MCF 10A (cell line): ENCODE measurements around the gene TFIP11. TPM values are rescaled to one million over a fixed set of nuclear protein-coding genes. Genes with fewer than 3 reads are reported as not detected.

Experiments
- BruUV-seq: library from RNA; stranded (reverse); fragments of 400-500 nt; replicated peaks from 2 replicates; lab custom pipeline; 2021; lab: Mats Ljungman, UMichigan
- CTCF ChIA-PET: fragments of 300-600 bp; sonication (Branson Sonifier 250); formaldehyde crosslinking; extraction: SDS; loops from one replicate; lab custom pipeline; 2021; ENCODE audit warnings: antibody characterized with exemption, inconsistent platforms; lab: Yijun Ruan, JAX
- POLR2A ChIA-PET: fragments of 300-600, 350-650 bp; sonication (Branson Sonifier 250); formaldehyde crosslinking; extraction: SDS; loops from one replicate; lab custom pipeline; 2020; ENCODE audit warnings: antibody characterized with exemption, inconsistent platforms; lab: Yijun Ruan, JAX
- DNase-seq: peaks from one replicate; pipeline ENCODE4 v3.0.0-alpha.2; 2018; ENCODE audit not compliant: unreplicated experiment
- H3K27ac Mint-ChIP-seq: one replicate; pipeline ENCODE4 v1.8.0; 2022; ENCODE audit warnings: mild to moderate bottlenecking, low read depth, mixed read lengths; ENCODE audit not compliant: unreplicated experiment
- H3K27me3 Mint-ChIP-seq: one replicate; pipeline ENCODE4 v1.8.0; 2022; ENCODE audit warnings: mixed read lengths; ENCODE audit not compliant: insufficient read depth, unreplicated experiment
- H3K36me3 Mint-ChIP-seq: one replicate; pipeline ENCODE4 v1.8.0; 2022; ENCODE audit warnings: mild to moderate bottlenecking, moderate library complexity, mixed read lengths; ENCODE audit not compliant: insufficient read depth, unreplicated experiment
- H3K4me1 Mint-ChIP-seq: one replicate; pipeline ENCODE4 v1.8.0; 2022; ENCODE audit warnings: mixed read lengths; ENCODE audit not compliant: insufficient read depth, unreplicated experiment
- H3K4me3 Mint-ChIP-seq: one replicate; pipeline ENCODE4 v1.8.0; 2022; ENCODE audit warnings: mild to moderate bottlenecking, moderate library complexity, mixed read lengths; ENCODE audit not compliant: unreplicated experiment
- H3K9me3 Mint-ChIP-seq: one replicate; pipeline ENCODE4 v1.8.0; 2022; ENCODE audit warnings: mixed read lengths; ENCODE audit not compliant: unreplicated experiment
- CTCF ChIP-seq: fragments of 200-600 bp; IDR thresholded peaks from one replicate; pipeline ENCODE4 v1.8.0; 2022; ENCODE audit warnings: antibody characterized with exemption, mild to moderate bottlenecking; ENCODE audit not compliant: unreplicated experiment
- intact Hi-C: fragments of 100-400 bp; cut with micrococcal nuclease; formaldehyde crosslinking; loops from 2 replicates; pipeline ENCODE4 v1.14.1; 2022
- total RNA-seq: library from RNA; stranded (reverse); gene quantifications from 2 replicates; pipeline ENCODE4 v1.2.3, GENCODE V29; 2022

Gene TFIP11
- total RNA-seq, 1 experiment from 2014 or later, result 41.0 TPM

- peaks cover 16% of the 10 kb centered on the region for H3K4me1 Mint-ChIP-seq
- TF ChIP-seq CTCF, result no peak
- intact Hi-C loops, result loop anchor here (5.0 kb wide), 1 partner anchor 78 kb away; the partner anchor contains the start of gene TPST2
- POLR2A ChIA-PET, result interaction anchor here (0.8 to 3.9 kb wide), 3 partner anchors 16 to 129 kb away, joined by 3 to 58 read pairs (median 4); partner anchors contain the start of genes HPS4 and SRRD
- H3K36me3 Mint-ChIP-seq, result peaks cover 16% of the 10 kb centered on the region
- no peaks in the 10 kb centered on the region for H3K27me3 Mint-ChIP-seq
- CTCF ChIA-PET, result interaction anchor here (0.6 to 0.9 kb wide), 3 partner anchors 11 to 1374 kb away, joined by 3 read pairs; no protein-coding TSS in a partner anchor
- no peaks in the 10 kb centered on the region for H3K9me3 Mint-ChIP-seq
- no TSS peak for BruUV-seq
- peak overlapping the region; percentile 100 for H3K4me3 Mint-ChIP-seq
- DNase-seq, result no peak
- H3K27ac Mint-ChIP-seq, result peak overlapping the region; percentile 99
Measured at GRCh38 chr22:26514419-26515161, 2.3 kb upstream of the TFIP11 start.

DNA sequence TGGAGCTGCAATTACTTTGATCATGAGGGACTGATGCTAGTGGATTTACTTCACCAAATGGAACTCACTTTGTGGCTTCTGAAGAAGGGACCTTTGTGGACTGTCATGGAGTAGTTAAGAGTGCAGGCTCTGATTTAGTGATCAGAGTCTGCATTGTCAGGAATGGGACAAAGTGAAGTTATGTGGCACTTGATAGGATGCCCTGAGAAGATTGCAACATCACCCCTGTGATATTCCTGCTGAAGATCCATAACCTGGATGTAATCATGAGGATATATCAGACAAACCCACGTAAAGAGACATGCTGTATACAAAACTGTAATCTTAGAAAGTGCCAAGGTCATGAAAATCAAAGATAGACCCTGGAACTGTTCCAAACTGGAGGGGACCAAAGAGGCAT, 1.6 kb upstream of the TFIP11 start:
- POLR2A ChIA-PET, result interaction anchor here (1.4 to 3.9 kb wide), 5 partner anchors 10 to 159 kb away, joined by 4 to 58 read pairs (median 12); partner anchors contain the start of genes HPS4 and SRRD
- CTCF ChIA-PET, result interaction anchor here (0.6 to 1.0 kb wide), 2 partner anchors 14 to 65 kb away, joined by 3 read pairs; no protein-coding TSS in a partner anchor
- H3K4me3 Mint-ChIP-seq, result peak overlapping the region; percentile 100
- H3K36me3 Mint-ChIP-seq, result peaks cover 23% of the 10 kb centered on the region
- no peaks in the 10 kb centered on the region for H3K9me3 Mint-ChIP-seq
- intact Hi-C loops, result loop anchor here (5.0 kb wide), 1 partner anchor 78 kb away; the partner anchor contains the start of gene TPST2
- H3K27ac Mint-ChIP-seq, result peak overlapping the region; percentile 99
- peaks cover 16% of the 10 kb centered on the region for H3K4me1 Mint-ChIP-seq
- no peak for TF ChIP-seq CTCF
- no peak for DNase-seq
- BruUV-seq, result no TSS peak
- H3K27me3 Mint-ChIP-seq, result no peaks in the 10 kb centered on the region

GRCh38 chr22:26508148-26508547, 4.1 kb downstream of the TFIP11 start:
- BruUV-seq, result no TSS peak
- intact Hi-C loops, result no loop called here
- CTCF ChIA-PET, result interaction anchor here (0.6 kb wide), 1 partner anchor 135 kb away, joined by 3 read pairs; no protein-coding TSS in a partner anchor

More at GRCh38 chr22:26508148-26508547, 4.1 kb downstream of the TFIP11 start:
- Mint-ChIP-seq H3K27me3 (no peaks in the 10 kb centered on the region), H3K4me1 (peaks cover 6% of the 10 kb centered on the region), H3K4me3 (no peak overlapping the region), H3K27ac (no peak overlapping the region), H3K36me3 (peaks cover 76% of the 10 kb centered on the region), H3K9me3 (no peaks in the 10 kb centered on the region)
- POLR2A ChIA-PET, result interaction anchor here (0.6 to 3.3 kb wide), 2 partner anchors 24 to 1397 kb away, joined by 3 to 14 read pairs; partner anchors contain the start of genes HPS4 and SRRD
- DNase-seq, result no peak
- TF ChIP-seq CTCF, result no peak
